Coronary artery (tissue), 2 donors: ENCODE measurements around the gene LIMS1.

Experiments
- DNase-seq: peaks from one replicate; pipeline ENCODE4 v3.0.0-alpha.2; 2017; ENCODE audit warnings: low spot score
- H3K27ac ChIP-seq, 2 donors: fragments of 200-600 bp; sonication (generic); one replicate each; pipeline ENCODE4 v1.5.1; 2016 to 2019
- H3K4me3 ChIP-seq: fragments of 200-600 bp; sonication (generic); 2 replicates; pipeline ENCODE4 v1.5.1; 2016; ENCODE audit warnings: mild to moderate bottlenecking, moderate library complexity
- CTCF ChIP-seq: fragments of 200-600 bp; sonication (generic); IDR thresholded peaks from one replicate; pipeline ENCODE4 v1.5.1; 2019; ENCODE audit warnings: antibody characterized with exemption

LIMS1 gene

GRCh38 chr2:108570416-108570815 lies 36.1 kb downstream of the LIMS1 start:
- DNase-seq, result no peak
- no peak for TF ChIP-seq CTCF
- H3K4me3 ChIP-seq, result no peak overlapping the region
- no peak overlapping the region for H3K27ac ChIP-seq

GRCh38 chr2:108571286-108571685 lies 37.0 kb downstream of the LIMS1 start:
- no peak for TF ChIP-seq CTCF
- no peak for DNase-seq
- H3K27ac ChIP-seq, result no peak overlapping the region

GRCh38 chr2:108573061-108573460 lies 38.8 kb downstream of the LIMS1 start:
- Histone ChIP-seq H3K4me3 (peak overlapping the region; percentile 42), H3K27ac (peak overlapping the region in 1 of 2 donors; percentile 38)
- no peak for TF ChIP-seq CTCF
- DNase-seq, result no peak

More at GRCh38 chr2:108571286-108571685, 37.0 kb downstream of the LIMS1 start:
- H3K4me3 ChIP-seq, result no peak overlapping the region

DNA sequence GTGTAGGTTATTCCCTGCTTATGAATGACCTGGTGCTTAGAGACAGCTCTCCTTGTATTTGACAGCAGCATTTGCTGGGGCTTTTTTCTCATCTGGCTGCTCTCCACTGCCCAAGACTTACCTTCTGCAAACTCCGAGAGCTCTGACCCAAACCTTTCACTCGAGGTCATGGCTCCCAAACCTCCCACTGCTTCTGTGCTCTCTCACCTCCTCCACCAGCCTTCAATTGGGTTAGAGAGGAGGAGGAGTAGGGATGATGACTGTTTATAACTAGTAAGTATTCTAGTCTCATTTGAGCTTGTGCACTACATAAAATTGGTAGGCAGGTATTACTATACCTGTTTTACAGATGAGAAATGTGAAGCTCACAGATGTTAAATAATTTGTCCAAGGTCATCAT lies 40.1 kb downstream of the LIMS1 start:
- no peak for TF ChIP-seq CTCF
- no peak overlapping the region for H3K4me3 ChIP-seq
- H3K27ac ChIP-seq, result no peak overlapping the region
- DNase-seq, result no peak

DNA sequence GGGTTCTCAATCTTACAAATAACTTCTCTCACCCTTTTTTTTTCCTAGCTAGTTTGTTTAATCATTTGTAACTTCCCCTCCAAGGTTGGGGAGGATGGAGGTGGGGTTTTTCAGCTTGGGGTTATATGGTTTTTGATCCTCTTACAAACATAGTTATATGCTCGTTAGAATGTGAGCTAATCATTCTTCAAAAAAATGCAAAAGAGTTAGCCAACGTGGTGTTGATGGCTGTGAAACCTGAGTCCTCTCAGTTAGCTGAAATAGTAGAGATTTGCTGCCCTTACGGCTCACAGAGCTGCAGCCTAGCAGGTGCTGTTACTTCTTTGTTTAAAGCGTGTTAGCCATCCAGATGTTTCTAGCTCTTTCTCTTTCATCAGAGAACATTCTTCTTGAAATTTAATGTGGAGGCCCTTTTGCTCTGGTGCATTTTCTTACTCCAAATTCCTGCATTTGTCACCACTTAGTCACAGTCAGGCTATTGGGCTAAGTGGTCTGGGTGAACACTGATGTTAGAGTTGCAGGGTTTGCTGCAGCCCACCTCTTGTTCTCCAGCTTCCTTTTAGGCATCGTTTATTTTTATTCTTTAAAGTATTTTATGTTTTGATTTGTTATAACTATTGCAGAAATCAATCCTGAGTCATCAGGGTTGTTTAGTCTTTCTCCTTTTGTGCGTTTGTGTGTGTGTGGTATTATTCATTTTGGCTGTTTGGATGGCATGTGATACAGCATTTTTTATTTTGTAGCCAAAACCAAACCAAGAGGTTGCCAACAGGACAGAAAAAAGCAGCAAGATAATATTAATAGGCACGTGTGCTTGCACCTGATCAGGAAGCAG lies 41.1 kb downstream of the LIMS1 start:
- no peak overlapping the region for H3K27ac ChIP-seq
- H3K4me3 ChIP-seq, result no peak overlapping the region
- no peak for DNase-seq
- TF ChIP-seq CTCF, result no peak

DNA sequence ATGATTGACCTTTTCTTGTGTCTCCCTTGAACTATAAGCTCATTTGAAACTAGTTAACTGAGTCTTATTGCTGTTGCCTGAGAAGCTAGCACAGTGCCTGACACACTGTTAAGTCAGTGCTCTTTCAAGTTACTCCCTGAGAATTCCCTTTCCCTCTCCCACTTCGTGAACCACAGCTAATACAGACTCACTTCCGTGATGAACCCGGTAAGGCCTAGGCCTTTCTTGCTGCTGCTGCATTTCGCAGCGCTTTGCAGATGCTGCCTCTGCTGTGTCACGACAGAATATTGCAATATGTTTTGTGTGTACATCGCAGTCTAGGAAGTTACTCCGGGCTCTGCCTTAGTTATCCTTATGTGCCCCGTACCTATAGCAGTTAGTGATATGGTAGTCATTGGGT lies 42.8 kb downstream of the LIMS1 start:
- DNase-seq, result no peak
- no peak for TF ChIP-seq CTCF
- Histone ChIP-seq H3K4me3 (no peak overlapping the region), H3K27ac (no peak overlapping the region)

GRCh38 chr2:108579623-108580022 lies 45.4 kb downstream of the LIMS1 start:
- Histone ChIP-seq H3K4me3 (no peak overlapping the region), H3K27ac (peak overlapping the region in 1 of 2 donors; percentile 29)
- DNase-seq, result no peak
- no peak for TF ChIP-seq CTCF
